Measurements from ENCODE around the gene CENPN. TPM values are rescaled to one million over a fixed set of nuclear protein-coding genes. Genes with fewer than 3 reads are reported as not detected.

Gene CENPN
- total and polyA plus RNA-seq, 8 donors = 1.4 to 4.1 (median 2.8) TPM

- Histone ChIP-seq H3K4me3 (no peak overlapping the region), H3K36me3 (no peaks in the 10 kb centered on the region), H3K4me1 (peaks cover 12 to 38% (median 20%) of the 10 kb centered on the region in 3 donors), H3K9me3 (no peaks in the 10 kb centered on the region), H3K27ac (no peak overlapping the region), H3K27me3 (no peaks in the 10 kb centered on the region)
- no peak for FAIRE-seq
- no peak for DNase-seq
- WGBS, 2 donors = 88 to 95% methylated on average over 3 of the region's 3 CpGs
- intact Hi-C loops (cut with DNase I) = no loop called here
- no peak for ATAC-seq
- TF ChIP-seq, protein P1, sequence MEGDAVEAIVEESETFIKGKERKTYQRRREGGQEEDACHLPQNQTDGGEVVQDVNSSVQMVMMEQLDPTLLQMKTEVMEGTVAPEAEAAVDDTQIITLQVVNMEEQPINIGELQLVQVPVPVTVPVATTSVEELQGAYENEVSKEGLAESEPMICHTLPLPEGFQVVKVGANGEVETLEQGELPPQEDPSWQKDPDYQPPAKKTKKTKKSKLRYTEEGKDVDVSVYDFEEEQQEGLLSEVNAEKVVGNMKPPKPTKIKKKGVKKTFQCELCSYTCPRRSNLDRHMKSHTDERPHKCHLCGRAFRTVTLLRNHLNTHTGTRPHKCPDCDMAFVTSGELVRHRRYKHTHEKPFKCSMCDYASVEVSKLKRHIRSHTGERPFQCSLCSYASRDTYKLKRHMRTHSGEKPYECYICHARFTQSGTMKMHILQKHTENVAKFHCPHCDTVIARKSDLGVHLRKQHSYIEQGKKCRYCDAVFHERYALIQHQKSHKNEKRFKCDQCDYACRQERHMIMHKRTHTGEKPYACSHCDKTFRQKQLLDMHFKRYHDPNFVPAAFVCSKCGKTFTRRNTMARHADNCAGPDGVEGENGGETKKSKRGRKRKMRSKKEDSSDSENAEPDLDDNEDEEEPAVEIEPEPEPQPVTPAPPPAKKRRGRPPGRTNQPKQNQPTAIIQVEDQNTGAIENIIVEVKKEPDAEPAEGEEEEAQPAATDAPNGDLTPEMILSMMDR (IDR thresholded peaks at IDR 0.05) = no peak
Measured at GRCh38 chr16:81000873-81001272, 6.1 kb upstream of the CENPN start.

GRCh38 chr16:81001330-81001729 is 5.7 kb upstream of the CENPN start:
- DNase-seq = no peak
- intact Hi-C loops (cut with DNase I) = no loop called here
- ATAC-seq = no peak
- Histone ChIP-seq H3K4me1 (peaks cover 13 to 34% (median 21%) of the 10 kb centered on the region in 3 donors), H3K9me3 (no peaks in the 10 kb centered on the region), H3K27me3 (no peaks in the 10 kb centered on the region), H3K4me3 (no peak overlapping the region), H3K36me3 (no peaks in the 10 kb centered on the region), H3K27ac (no peak overlapping the region)
- TF ChIP-seq, protein P1 (IDR thresholded peaks at IDR 0.05) = no peak
- no peak for FAIRE-seq
- WGBS, 2 donors = 63 to 64% methylated on average over 5 of the region's 5 CpGs

GRCh38 chr16:81003064-81003463 is 4.0 kb upstream of the CENPN start:
- ATAC-seq (no peak), FAIRE-seq (no peak), DNase-seq (no peak)
- TF ChIP-seq, protein P1 (IDR thresholded peaks at IDR 0.05) = no peak
- intact Hi-C loops (cut with DNase I) = no loop called here
- Histone ChIP-seq H3K4me3 (no peak overlapping the region), H3K9me3 (no peaks in the 10 kb centered on the region), H3K4me1 (peaks cover 13 to 17% (median 13%) of the 10 kb centered on the region in 3 donors), H3K27me3 (no peaks in the 10 kb centered on the region), H3K27ac (no peak overlapping the region), H3K36me3 (no peaks in the 10 kb centered on the region)
- WGBS, 2 donors = 58% methylated on average over 4 of the region's 4 CpGs

GRCh38 chr16:81003610-81004460 is 3.2 kb upstream of the CENPN start:
- no peak for ATAC-seq
- Histone ChIP-seq H3K27me3 (no peaks in the 10 kb centered on the region), H3K27ac (no peak overlapping the region), H3K36me3 (no peaks in the 10 kb centered on the region), H3K9me3 (no peaks in the 10 kb centered on the region), H3K4me3 (no peak overlapping the region), H3K4me1 (peaks cover 13% of the 10 kb centered on the region in 3 donors)
- no peak for DNase-seq
- intact Hi-C loops (cut with DNase I) = no loop called here
- TF ChIP-seq, protein P1 (IDR thresholded peaks at IDR 0.05) = no peak
- no peak for FAIRE-seq
- WGBS, 2 donors = 68 to 73% methylated on average over 11 of the region's 11 CpGs
